ENCODE measurements around the gene FGF12.

DNA sequence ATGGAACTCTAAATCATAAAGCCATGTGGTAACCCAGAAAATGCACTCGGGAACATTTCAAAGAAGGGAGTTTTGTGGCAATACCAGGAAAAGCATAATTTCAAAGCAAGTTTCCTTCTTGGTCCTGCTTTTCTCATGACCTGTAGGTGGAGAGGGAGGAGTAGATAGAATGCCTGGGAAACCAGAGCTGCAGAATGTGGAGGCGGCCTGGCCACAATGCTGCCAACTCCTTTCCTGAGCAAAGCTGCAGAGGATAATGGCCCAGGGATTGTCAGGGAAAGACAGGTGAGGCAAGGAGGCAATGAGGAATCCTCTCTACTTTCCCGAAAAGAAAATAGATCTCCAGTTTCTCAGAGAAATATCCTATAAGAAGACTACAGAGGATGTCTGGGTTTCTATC is 330.3 kb downstream of the FGF12 start:
- TF ChIP-seq POLR2A (IDR thresholded peaks at IDR 0.05) (no peak), CTCF (IDR thresholded peaks at IDR 0.05) (no peak), EP300 (IDR thresholded peaks at IDR 0.05; ENCODE audit: low read depth) (no peak)
